Type B pancreatic cell (in vitro differentiated cells): ENCODE measurements around the gene CCDC149. TPM values are rescaled to one million over a fixed set of nuclear protein-coding genes. Genes with fewer than 3 reads are reported as not detected.
A peak's percentile ranks its signal among the peaks of the same experiment; 100 is the strongest.

Experiments used
- DNase-seq: peaks from one replicate; pipeline ENCODE4 v3.0.0; 2021; ENCODE audit warnings: mixed read lengths; ENCODE audit not compliant: unreplicated experiment; ENCODE audit errors: extremely low spot score
- H3K27ac Mint-ChIP-seq: 2 replicates; pipeline ENCODE4 v1.8.0; 2021; ENCODE audit warnings: mild to moderate bottlenecking, mixed read lengths
- H3K27me3 Mint-ChIP-seq: 2 replicates; pipeline ENCODE4 v1.8.0; 2021; ENCODE audit warnings: mixed read lengths
- H3K36me3 Mint-ChIP-seq: 2 replicates; pipeline ENCODE4 v1.8.0; 2021; ENCODE audit warnings: mixed read lengths
- H3K4me1 Mint-ChIP-seq: one replicate; pipeline ENCODE4 v1.8.0; 2021; ENCODE audit warnings: mixed read lengths; ENCODE audit not compliant: unreplicated experiment
- H3K4me3 Mint-ChIP-seq: 2 replicates; pipeline ENCODE4 v1.8.0; 2021; ENCODE audit warnings: mild to moderate bottlenecking, mixed read lengths
- H3K9me3 Mint-ChIP-seq: 2 replicates; pipeline ENCODE4 v1.8.0; 2021; ENCODE audit warnings: mixed read lengths
- total RNA-seq: library from RNA; stranded (reverse); gene quantifications from 2 replicates; pipeline ENCODE4 v1.2.1, GENCODE V29; 2021; ENCODE audit warnings: low replicate concordance
- TF ChIP-seq, protein P1 (sequence below): fragments of 200-600 bp; sonication (generic); conservative IDR thresholded peaks from 2 replicates; pipeline ENCODE4 v1.5.0; 2021; ENCODE audit warnings: antibody characterized with exemption, mild to moderate bottlenecking

The CCDC149 gene
- total RNA-seq, 1 donor from 2014 or later: 8.8 TPM

DNA sequence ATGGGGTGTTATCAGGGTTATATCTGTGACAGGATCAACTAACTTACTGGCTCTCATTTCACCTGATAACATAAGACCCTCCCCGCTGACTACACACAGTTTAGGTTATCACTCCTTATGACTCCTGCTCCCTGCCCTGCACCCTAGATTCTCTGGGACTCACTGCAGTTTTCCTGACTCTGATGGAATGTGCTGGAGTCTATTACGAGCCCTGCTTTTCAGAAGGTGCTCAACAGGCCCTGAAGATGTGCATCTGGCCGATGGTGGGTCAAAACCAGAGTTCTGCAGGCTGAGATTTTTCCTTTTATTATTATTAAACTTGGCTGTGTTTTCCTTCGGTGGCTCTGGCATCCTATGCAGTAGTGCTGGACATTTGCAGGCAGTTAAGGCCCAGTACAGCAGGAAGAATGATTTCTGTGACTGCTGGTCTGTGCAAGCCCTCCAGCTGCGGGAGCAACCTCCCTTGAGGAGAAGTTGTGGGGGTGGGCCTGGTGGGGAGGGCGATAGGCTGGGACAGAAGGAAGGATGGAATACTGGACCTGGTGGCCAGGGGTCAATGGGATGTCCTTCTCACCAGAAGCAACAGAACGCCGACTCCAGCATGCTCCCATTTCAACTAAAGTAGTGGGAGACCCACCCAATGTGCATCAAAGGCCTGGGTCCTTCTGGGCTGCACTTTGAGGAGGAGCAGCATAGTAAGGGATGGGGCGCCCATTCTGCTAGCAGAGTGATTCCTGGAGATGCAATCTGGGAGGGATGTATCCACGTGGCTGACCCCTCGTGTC lies 106.4 kb downstream of the CCDC149 start:
- H3K9me3 Mint-ChIP-seq: peaks cover 5% of the 10 kb centered on the region
- no peak for DNase-seq
- peak overlapping the region; percentile 79 for H3K27ac Mint-ChIP-seq
- no peak overlapping the region for H3K4me3 Mint-ChIP-seq
- H3K36me3 Mint-ChIP-seq: peaks cover 4% of the 10 kb centered on the region
- TF ChIP-seq, protein P1, sequence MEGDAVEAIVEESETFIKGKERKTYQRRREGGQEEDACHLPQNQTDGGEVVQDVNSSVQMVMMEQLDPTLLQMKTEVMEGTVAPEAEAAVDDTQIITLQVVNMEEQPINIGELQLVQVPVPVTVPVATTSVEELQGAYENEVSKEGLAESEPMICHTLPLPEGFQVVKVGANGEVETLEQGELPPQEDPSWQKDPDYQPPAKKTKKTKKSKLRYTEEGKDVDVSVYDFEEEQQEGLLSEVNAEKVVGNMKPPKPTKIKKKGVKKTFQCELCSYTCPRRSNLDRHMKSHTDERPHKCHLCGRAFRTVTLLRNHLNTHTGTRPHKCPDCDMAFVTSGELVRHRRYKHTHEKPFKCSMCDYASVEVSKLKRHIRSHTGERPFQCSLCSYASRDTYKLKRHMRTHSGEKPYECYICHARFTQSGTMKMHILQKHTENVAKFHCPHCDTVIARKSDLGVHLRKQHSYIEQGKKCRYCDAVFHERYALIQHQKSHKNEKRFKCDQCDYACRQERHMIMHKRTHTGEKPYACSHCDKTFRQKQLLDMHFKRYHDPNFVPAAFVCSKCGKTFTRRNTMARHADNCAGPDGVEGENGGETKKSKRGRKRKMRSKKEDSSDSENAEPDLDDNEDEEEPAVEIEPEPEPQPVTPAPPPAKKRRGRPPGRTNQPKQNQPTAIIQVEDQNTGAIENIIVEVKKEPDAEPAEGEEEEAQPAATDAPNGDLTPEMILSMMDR: no peak
- H3K27me3 Mint-ChIP-seq: peaks cover 16% of the 10 kb centered on the region
- peaks cover 26% of the 10 kb centered on the region for H3K4me1 Mint-ChIP-seq

DNA sequence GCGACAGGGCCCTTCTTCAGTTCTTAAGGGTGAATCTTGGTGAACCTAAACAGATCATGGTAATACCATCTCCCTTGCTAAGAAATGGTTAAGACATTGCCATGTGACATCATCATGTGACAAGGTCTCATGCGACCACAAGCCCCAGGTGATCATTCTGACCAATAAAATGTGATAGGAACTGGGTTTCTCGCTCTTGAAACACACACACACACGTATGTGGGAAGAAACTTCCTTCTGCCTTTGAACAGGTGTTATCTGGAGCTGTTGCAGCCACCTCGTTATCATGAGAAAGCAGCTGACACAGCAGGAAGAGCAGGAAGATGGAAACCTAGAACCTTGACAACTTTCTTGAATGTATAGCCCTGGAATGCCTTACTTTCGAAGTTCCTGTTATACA lies 107.3 kb downstream of the CCDC149 start:
- DNase-seq: no peak
- TF ChIP-seq, protein P1: no peak
- H3K4me1 Mint-ChIP-seq: peaks cover 32% of the 10 kb centered on the region
- peaks cover 5% of the 10 kb centered on the region for H3K9me3 Mint-ChIP-seq
- H3K36me3 Mint-ChIP-seq: peaks cover 4% of the 10 kb centered on the region
- H3K27ac Mint-ChIP-seq: peak overlapping the region; percentile 79
- no peak overlapping the region for H3K4me3 Mint-ChIP-seq
- H3K27me3 Mint-ChIP-seq: peaks cover 24% of the 10 kb centered on the region

DNA sequence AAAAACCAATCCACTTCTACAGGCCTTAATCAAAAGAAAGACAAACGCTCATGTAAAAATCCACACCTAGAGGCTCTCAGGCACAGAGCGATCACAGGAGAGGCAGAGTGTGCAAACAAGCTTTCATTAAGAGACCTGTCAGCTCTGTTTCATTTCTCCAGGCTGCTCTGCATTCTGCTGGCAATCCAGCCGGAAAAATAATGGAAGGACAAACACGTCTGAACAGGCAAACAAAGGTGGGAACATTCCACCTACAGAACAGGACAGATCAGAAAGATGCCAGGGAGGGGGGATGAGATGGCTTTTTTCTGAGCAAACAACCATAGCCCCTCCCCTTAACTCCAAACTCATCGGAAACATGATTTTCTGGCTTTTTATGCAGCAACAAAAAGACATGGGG lies 107.8 kb downstream of the CCDC149 start:
- TF ChIP-seq, protein P1: no peak
- Mint-ChIP-seq H3K27me3 (peaks cover 29% of the 10 kb centered on the region), H3K9me3 (peaks cover 5% of the 10 kb centered on the region), H3K4me3 (peak overlapping the region; percentile 64), H3K4me1 (peaks cover 32% of the 10 kb centered on the region), H3K27ac (peak overlapping the region; percentile 79), H3K36me3 (peaks cover 4% of the 10 kb centered on the region)
- DNase-seq: no peak

DNA sequence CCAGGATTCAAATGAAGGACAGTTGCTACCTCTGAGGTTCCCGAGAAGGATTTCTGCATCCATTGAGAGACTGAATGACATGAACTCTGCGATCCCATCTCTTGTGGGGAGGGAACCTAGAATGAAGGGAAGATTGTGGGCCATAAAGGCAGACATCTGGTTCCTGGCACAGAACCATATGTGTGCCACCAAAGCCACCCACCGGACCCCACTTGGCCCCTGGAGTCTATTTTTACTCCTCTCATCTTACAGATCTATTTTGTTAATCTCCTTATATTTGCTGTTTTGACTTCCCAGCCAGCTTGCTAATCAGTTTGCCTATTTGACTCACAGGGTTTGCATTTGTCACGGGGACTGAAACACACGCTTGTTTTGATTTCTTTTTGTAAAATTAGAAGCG lies 110.2 kb downstream of the CCDC149 start:
- DNase-seq: no peak
- H3K4me1 Mint-ChIP-seq: peaks cover 27% of the 10 kb centered on the region
- TF ChIP-seq, protein P1: no peak
- no peak overlapping the region for H3K4me3 Mint-ChIP-seq
- no peak overlapping the region for H3K27ac Mint-ChIP-seq
- H3K9me3 Mint-ChIP-seq: peaks cover 5% of the 10 kb centered on the region
- no peaks in the 10 kb centered on the region for H3K36me3 Mint-ChIP-seq
- peaks cover 48% of the 10 kb centered on the region for H3K27me3 Mint-ChIP-seq

DNA sequence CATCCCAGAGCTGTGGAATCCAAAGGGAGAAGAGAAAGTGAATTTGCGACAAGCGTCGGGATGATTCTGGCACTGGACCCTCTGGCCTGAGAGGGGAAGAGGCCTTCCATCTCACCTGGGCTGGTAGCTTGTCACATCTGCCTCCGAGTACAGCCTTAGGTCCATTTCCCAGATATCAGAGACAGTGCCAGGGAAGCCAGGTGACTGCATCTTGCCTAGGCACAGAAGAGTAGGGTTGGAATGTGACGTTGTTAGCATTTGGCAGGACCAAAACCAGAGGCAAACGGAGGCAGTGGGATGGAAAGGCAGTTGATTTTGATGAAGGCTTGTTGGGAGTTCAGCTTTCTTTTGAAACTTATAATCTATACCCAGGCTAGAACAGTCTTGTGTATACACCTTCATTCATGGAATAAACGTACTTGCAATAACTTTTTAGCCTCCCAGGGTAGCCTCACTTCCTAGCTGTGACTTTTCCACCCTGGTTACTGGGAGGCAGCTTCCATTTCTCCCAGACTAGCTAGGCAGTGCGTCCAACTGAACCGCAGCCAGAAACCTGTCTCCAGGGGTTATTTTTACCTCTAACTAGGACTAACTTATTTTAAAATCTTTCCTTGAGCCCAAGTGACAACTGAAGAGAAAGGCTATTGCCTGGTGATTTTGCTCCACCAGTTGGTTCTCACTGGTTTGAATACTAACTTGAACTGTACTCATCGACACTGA lies 111.5 kb downstream of the CCDC149 start:
- no peak overlapping the region for H3K27ac Mint-ChIP-seq

More for the DNA sequence above, 111.5 kb downstream of the CCDC149 start:
- H3K9me3 Mint-ChIP-seq: peaks cover 5% of the 10 kb centered on the region
- DNase-seq: no peak
- H3K27me3 Mint-ChIP-seq: peaks cover 56% of the 10 kb centered on the region
- H3K4me1 Mint-ChIP-seq: peaks cover 27% of the 10 kb centered on the region
- H3K4me3 Mint-ChIP-seq: peak overlapping the region; percentile 61
- TF ChIP-seq, protein P1: no peak
- H3K36me3 Mint-ChIP-seq: no peaks in the 10 kb centered on the region
